Epithelial cell of alveolus of lung (primary cell): ENCODE data around the gene TFE3. TPM values are rescaled to one million over a fixed set of nuclear protein-coding genes. Genes with fewer than 3 reads are reported as not detected.

ENCODE experiments used
- total RNA-seq: library from RNA; depleted of rRNA; stranded (reverse); fragments of >200 nt; gene quantifications from 2 replicates; pipeline ENCODE4 v1.2.1, GENCODE V29; 2015

Gene TFE3
- total RNA-seq, result 57.7 and 85.8 TPM in 2 replicates

GRCh38 chrX:49043220-49043986 lies at the start of gene TFE3:
TSS of gene TFE3 (minus strand) at chrX:49043357. CDS start at chrX:49043226, 131 bp downstream.

GRCh38 chrX:49079489-49080428 lies 36.6 kb upstream of the TFE3 start, which contains the start of gene WDR45:
TSS of gene WDR45 (minus strand) at chrX:49079887. CDS start at chrX:49078095, 1,792 bp downstream.

GRCh38 chrX:49073601-49074575 lies 30.7 kb upstream of the TFE3 start, which contains the start of gene PRAF2:
TSS of gene PRAF2 (minus strand) at chrX:49074002. CDS start at chrX:49073987, 15 bp downstream.

GRCh38 chrX:49058794-49059193 lies 15.6 kb upstream of the TFE3 start, which contains the start of gene CCDC120:
TSS of gene CCDC120 (plus strand) at chrX:49058999. CDS start at chrX:49062042, 3,043 bp downstream.

GRCh38 chrX:49002091-49002935 lies 40.8 kb downstream of the TFE3 start, which contains the start of gene GRIPAP1:
TSS of gene GRIPAP1 (minus strand) at chrX:49002264. CDS start at chrX:49002229, 35 bp downstream.

Other genes with a start within 250 kb of the TFE3 start
- gene HDAC6, start 241.3 kb downstream of the TFE3 start, total RNA-seq, result 24.8 and 42.2 TPM in 2 replicates
- not detected in 2 replicates for gene ERAS, start 216.8 kb downstream of the TFE3 start, total RNA-seq
- gene PCSK1N, start 207.7 kb downstream of the TFE3 start, total RNA-seq, result 0.65 and 3.2 TPM in 2 replicates
- 39.6 and 61.8 TPM in 2 replicates for gene TIMM17B, start 145.6 kb downstream of the TFE3 start, total RNA-seq
- gene PQBP1, start 145.4 kb downstream of the TFE3 start, total RNA-seq, result 50.2 and 53.3 TPM in 2 replicates
- gene SLC35A2, start 131.7 kb downstream of the TFE3 start, total RNA-seq, result 27.7 and 39.3 TPM in 2 replicates
- gene PIM2, start 124.3 kb downstream of the TFE3 start, total RNA-seq, result 7.7 and 10.3 TPM in 2 replicates
- gene OTUD5, start 85.8 kb downstream of the TFE3 start, total RNA-seq, result 28.5 and 42.8 TPM in 2 replicates
- 1.8 and 2.4 TPM in 2 replicates for gene KCND1, start 71.5 kb downstream of the TFE3 start, total RNA-seq
- gene GRIPAP1, start 41.1 kb downstream of the TFE3 start, total RNA-seq, result 14.3 and 14.9 TPM in 2 replicates
- 1.4 and 4.0 TPM in 2 replicates for gene CCDC120, start 15.6 kb upstream of the TFE3 start, total RNA-seq
- gene PRAF2, start 30.6 kb upstream of the TFE3 start, total RNA-seq, result 27.6 and 31.5 TPM in 2 replicates
- gene WDR45, start 36.5 kb upstream of the TFE3 start, total RNA-seq, result 58.1 and 64.8 TPM in 2 replicates
- 23.1 and 25.0 TPM in 2 replicates for gene GPKOW, start 80.4 kb upstream of the TFE3 start, total RNA-seq
- gene MAGIX, start 119.4 kb upstream of the TFE3 start, total RNA-seq, result 0.40 and 3.4 TPM in 2 replicates
- gene PLP2, start 128.5 kb upstream of the TFE3 start, total RNA-seq, result 59.4 and 80.9 TPM in 2 replicates
- 9.4 and 20.1 TPM in 2 replicates for gene PRICKLE3, start 143.0 kb upstream of the TFE3 start, total RNA-seq
- 0.13 TPM in 1 of 2 replicates, not detected in the other for gene SYP, start 156.8 kb upstream of the TFE3 start, total RNA-seq
- not detected in 2 replicates for gene CACNA1F, start 190.0 kb upstream of the TFE3 start, total RNA-seq
- 13.0 and 17.3 TPM in 2 replicates for gene CCDC22, start 192.1 kb upstream of the TFE3 start, total RNA-seq
- 0.39 TPM in 1 of 2 replicates, not detected in the other for gene FOXP3, start 221.4 kb upstream of the TFE3 start, total RNA-seq
- gene PPP1R3F, start 226.4 kb upstream of the TFE3 start, total RNA-seq, result 1.9 and 2.5 TPM in 2 replicates